AG04450 (cell line): ENCODE data around the gene TMEM72. TPM values are rescaled to one million over a fixed set of nuclear protein-coding genes. Genes with fewer than 3 reads are reported as not detected.

Source experiments
- CTCF ChIA-PET: fragments of 300-600, 350-600 bp; formaldehyde crosslinking; extraction: SDS; loops from one replicate; lab custom pipeline; 2022; ENCODE audit warnings: antibody characterized with exemption, inconsistent platforms; lab: Charles Lee
- POLR2A ChIA-PET: fragments of 350-600 bp; formaldehyde crosslinking; extraction: SDS; loops from one replicate; lab custom pipeline; 2021; ENCODE audit warnings: antibody characterized with exemption, inconsistent platforms; lab: Yijun Ruan, JAX
- DNase-seq: peaks from one replicate; pipeline ENCODE4 v3.0.0-alpha.2; 2011; ENCODE audit warnings: low read depth, low spot score
- H3K27ac ChIP-seq: one replicate; pipeline ENCODE4 v1.5.1; 2012; ENCODE audit warnings: low read depth, low read length, control low read depth
- H3K27me3 ChIP-seq: one replicate; pipeline ENCODE4 v1.6.0; 2012; ENCODE audit warnings: low read length; ENCODE audit not compliant: control insufficient read depth, insufficient read depth
- H3K4me3 ChIP-seq: 2 replicates; pipeline ENCODE4 v1.5.1; 2011; ENCODE audit warnings: mild to moderate bottlenecking, low read depth, low read length, control low read depth
- H3K9me3 ChIP-seq: 2 replicates; pipeline ENCODE4 v1.5.1; 2012; ENCODE audit warnings: low read length; ENCODE audit not compliant: control insufficient read depth, insufficient read depth
- polyA plus RNA-seq: library from polyadenylated mRNA; depleted of rRNA; stranded (reverse); fragments of >200 nt; gene quantifications from 2 replicates; pipeline ENCODE4 v1.2.3, GENCODE V29; 2011
- TF ChIP-seq, protein P1 (sequence below): IDR thresholded peaks from 2 replicates; pipeline ENCODE4 v1.5.1; 2011; ENCODE audit warnings: low read depth, low read length, control low read depth, inconsistent platforms

The TMEM72 gene
- polyA plus RNA-seq, 1 experiment, result not detected

DNA sequence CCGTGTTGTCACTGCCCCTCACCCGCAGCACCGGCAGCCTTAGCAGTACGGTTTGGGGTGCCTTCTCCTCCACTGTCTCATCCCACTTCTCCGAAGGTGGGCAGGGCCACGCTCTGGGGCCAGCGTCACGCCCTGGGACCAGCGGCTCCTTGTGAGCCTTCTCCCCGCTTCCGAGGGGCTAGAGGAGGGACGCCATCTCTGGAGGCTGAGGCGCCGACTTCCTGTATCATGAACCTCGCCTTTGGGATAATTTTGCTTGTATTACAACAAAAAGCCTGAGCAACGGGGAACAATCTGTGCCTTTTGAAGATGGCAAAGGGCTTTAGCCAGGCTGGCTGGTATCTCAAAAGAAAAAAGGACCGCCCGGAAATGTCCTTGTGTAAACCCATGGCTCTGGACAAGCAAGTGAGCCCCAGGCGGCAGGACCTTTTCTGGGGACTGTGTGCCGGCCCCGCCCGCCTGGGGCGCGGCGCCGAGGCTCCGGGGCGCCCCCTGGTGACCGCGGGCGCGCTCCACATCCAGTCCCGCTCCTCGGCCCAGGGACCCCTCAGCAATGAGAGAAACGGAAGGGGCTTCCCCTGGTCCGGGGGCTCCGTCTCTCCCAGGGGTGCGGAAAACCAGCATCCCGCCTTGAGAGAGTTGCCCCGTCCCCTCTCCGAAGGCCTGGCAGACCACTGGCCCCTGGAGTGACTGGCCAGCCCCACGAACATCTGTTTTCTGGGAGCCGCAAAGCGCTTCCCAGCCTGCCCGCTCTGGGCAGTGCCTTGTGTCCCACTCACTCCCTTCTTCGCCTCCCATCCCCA is 63.7 kb downstream of the TMEM72 start:
- Histone ChIP-seq H3K27ac (peak overlapping the region; percentile 78), H3K9me3 (peaks cover 6% of the 10 kb centered on the region; the same call in 1 of the 2 replicates), H3K4me3 (peak overlapping the region; percentile 50), H3K27me3 (no peaks in the 10 kb centered on the region)
- ChIA-PET POLR2A (no interaction called here), CTCF (interaction anchor here (0.6 to 2.3 kb wide), 10 partner anchors 9 to 1549 kb away, joined by 3 to 10 read pairs (median 4); no protein-coding TSS in a partner anchor)
- TF ChIP-seq, protein P1, sequence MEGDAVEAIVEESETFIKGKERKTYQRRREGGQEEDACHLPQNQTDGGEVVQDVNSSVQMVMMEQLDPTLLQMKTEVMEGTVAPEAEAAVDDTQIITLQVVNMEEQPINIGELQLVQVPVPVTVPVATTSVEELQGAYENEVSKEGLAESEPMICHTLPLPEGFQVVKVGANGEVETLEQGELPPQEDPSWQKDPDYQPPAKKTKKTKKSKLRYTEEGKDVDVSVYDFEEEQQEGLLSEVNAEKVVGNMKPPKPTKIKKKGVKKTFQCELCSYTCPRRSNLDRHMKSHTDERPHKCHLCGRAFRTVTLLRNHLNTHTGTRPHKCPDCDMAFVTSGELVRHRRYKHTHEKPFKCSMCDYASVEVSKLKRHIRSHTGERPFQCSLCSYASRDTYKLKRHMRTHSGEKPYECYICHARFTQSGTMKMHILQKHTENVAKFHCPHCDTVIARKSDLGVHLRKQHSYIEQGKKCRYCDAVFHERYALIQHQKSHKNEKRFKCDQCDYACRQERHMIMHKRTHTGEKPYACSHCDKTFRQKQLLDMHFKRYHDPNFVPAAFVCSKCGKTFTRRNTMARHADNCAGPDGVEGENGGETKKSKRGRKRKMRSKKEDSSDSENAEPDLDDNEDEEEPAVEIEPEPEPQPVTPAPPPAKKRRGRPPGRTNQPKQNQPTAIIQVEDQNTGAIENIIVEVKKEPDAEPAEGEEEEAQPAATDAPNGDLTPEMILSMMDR, result peak; percentile 77
- no peak for DNase-seq

DNA sequence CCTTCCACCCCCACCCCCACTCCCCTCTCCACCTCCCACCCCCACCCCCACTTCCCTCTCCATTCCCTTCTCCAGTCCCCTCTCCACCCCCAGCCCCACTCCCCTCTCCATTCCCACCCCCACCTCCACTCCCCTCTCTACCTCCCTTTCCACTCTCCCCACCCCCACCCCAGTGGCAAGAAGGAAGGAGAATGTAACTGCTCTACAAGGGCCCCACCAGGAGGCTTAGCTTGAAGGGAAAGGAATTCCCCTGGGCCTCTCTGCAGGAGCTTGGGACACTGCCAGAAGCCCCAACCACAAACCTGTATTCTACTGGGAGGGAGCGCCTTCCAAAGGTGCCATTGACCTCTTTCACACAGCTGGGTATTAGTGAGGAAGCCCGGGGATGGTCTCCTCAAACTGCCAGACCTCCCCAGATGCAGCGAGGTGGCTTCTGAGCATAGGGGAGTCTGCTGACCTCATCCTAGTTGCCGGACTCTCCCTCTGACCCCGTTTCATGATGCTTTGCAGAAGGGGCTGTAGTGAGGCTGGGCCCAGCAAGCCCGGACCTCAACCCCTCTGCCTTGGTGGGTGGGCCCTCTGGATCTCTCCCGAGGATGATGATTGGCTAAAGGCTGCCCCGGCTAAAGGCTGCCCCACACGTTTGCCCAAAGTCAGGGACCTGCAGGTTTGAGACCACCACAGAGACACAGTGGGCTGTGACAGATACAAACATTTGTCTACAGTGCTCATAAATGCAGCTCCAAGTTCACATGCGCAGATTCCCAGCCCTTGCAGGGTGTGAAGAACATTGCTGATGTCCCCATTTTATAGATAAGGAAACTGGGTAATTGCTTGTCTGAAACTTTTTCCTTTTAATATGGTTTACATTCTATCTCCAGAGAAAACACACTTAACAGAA is 64.5 kb downstream of the TMEM72 start:
- no peak for DNase-seq
- CTCF ChIA-PET, result interaction anchor here (0.6 to 1.4 kb wide), 16 partner anchors 8 to 1550 kb away, joined by 3 to 6 read pairs (median 4); no protein-coding TSS in a partner anchor
- POLR2A ChIA-PET, result interaction anchor here (0.6 kb wide), 2 partner anchors 16 to 1344 kb away, joined by 3 to 5 read pairs; partner anchors contain the start of gene RASSF4
- TF ChIP-seq, protein P1, result no peak; the same call in 1 of the 2 replicates
- Histone ChIP-seq H3K4me3 (peak overlapping the region; percentile 76), H3K27me3 (no peaks in the 10 kb centered on the region), H3K27ac (peak overlapping the region; percentile 47), H3K9me3 (peaks cover 6% of the 10 kb centered on the region; the same call in 1 of the 2 replicates)

DNA sequence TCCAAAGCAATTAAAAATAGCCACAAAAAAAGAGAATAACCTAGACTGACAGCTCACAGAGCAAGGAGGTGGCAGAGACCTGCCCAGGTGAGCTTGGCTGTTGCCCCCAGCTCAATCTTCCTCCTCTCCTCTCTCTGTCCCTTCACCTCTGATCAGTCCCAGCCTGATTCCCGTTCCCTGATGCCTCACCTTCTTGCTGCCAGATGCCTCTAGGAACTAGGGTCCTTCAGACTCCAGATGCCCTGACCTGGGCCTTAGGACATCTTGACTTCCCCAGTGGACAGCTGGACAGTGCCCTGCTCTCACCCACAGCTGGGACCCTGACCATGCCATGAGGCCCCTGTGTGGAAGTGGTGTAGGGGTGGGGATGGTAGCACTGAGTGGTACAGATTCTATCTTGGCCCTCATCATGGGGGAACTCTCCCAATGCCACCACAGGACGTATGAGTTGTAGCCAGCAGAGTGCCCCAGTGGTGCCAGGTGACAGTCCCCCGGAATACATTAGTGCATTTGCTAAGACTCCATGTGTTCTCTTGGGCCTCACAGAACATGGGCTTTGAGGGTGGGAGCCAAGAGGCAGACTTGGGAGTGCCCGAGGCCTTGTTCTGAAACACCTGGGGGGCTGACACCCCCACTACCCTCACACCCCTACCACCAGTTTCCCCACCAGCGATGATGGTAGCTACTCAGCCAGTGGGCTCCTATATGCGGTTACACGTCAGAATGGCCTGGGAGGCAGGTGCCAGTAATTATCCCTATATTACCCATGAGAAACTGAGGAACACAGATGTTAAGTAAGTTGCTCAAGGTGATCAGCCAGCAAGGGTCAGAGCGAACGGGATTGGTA is 65.4 kb downstream of the TMEM72 start:
- ChIA-PET POLR2A (no interaction called here), CTCF (interaction anchor here (0.6 to 1.4 kb wide), 7 partner anchors 9 to 780 kb away, joined by 3 to 5 read pairs (median 3); no protein-coding TSS in a partner anchor)
- peak overlapping the region; percentile 76 for H3K4me3 ChIP-seq
- no peaks in the 10 kb centered on the region for H3K27me3 ChIP-seq
- H3K27ac ChIP-seq, result peak overlapping the region; percentile 47
- DNase-seq, result no peak
- TF ChIP-seq, protein P1, result no peak
- H3K9me3 ChIP-seq, result peaks cover 6% of the 10 kb centered on the region; the same call in 1 of the 2 replicates

DNA sequence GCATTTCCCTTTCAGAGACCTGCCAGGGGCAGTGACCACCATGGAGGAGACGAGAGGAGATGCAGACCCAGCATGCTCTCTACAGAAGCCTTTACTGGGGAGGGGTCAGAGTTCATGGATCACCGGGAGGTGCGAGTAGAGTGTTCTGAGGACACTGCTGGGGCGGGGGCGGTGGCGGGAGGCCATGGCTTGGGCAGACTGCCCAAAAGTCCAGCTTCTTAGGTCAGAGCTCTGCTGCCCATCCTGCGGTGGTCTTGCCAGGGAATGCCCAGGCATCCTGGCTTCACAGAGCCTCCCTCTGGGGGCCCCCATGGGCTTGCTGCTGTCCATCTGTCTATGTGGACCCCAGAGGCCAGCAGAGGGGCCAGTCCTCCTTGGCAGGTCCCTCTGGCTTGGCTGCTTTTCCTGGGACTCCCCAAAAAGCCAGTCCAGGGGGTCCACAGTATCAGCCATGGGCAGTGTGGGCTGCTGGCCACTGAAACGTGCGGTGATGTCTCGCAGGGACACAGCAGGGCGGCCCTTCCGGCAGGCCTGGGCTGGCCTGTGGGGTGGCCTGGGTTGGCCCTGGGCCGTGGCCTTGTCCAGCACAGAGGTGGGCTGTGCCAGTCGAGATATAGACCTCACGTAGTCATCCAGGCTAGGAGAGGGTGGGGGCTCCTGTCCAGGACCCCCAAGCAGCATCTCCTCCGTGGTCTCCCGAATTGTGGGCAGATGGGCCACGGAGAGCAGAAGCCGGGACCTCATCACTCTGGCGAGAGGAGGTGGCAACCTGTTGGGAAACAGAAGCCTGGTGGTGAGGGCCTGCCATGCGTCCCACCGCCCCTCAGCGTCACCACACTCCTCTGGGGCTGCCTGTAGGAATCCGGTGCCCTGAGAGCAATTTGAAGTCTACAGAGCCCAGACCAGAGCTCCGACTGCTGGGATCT is 66.4 kb downstream of the TMEM72 start:
- Histone ChIP-seq H3K9me3 (peaks cover 6% of the 10 kb centered on the region; the same call in 1 of the 2 replicates), H3K27ac (peak overlapping the region; percentile 11), H3K27me3 (no peaks in the 10 kb centered on the region), H3K4me3 (peak overlapping the region; percentile 76)
- POLR2A ChIA-PET, result interaction anchor here (0.9 to 1.3 kb wide), 2 partner anchors 11 to 14 kb away, joined by 4 to 7 read pairs; no protein-coding TSS in a partner anchor
- TF ChIP-seq, protein P1, result no peak
- CTCF ChIA-PET, result interaction anchor here (0.6 to 1.3 kb wide), 3 partner anchors 10 to 45 kb away, joined by 3 to 7 read pairs (median 4); no protein-coding TSS in a partner anchor
- DNase-seq, result no peak
